Ovary (tissue), 9 donors: Measurements from ENCODE around the gene NKAPD1. TPM values are rescaled to one million over a fixed set of nuclear protein-coding genes. Genes with fewer than 3 reads are reported as not detected.

ENCODE experiments used
- DNase-seq, 5 donors: peaks; one replicate each; pipeline ENCODE4 v3.0.0-alpha.2; 2019 to 2020
- H3K27ac ChIP-seq, 2 donors: fragments of 200-600 bp; one replicate each; pipeline versions ENCODE4 v1.5.1 to v1.8.0; 2019 to 2022
- H3K27me3 ChIP-seq: fragments of 200-600 bp; one replicate; pipeline ENCODE4 v1.8.0; 2022
- H3K36me3 ChIP-seq: fragments of 200-600 bp; sonication (generic); one replicate; pipeline ENCODE4 v1.5.1; 2019
- H3K4me1 ChIP-seq: one replicate; pipeline ENCODE4 v1.8.1; 2013; ENCODE audit warnings: mild to moderate bottlenecking, moderate library complexity; ENCODE audit not compliant: insufficient read depth
- H3K4me3 ChIP-seq: fragments of 200-600 bp; sonication (generic); one replicate; pipeline ENCODE4 v1.5.1; 2017
- H3K9me3 ChIP-seq, 2 donors: fragments of 200-600 bp in 1 of 2; sonication (generic) in 1 of 2; one replicate each; pipeline versions ENCODE4 v1.5.1 to v1.8.1; 2013 to 2019; ENCODE audit warnings: mild to moderate bottlenecking in 1 of 2, moderate library complexity in 1 of 2
- EP300 ChIP-seq: sonication (generic); formaldehyde crosslinking; IDR thresholded peaks from one replicate; pipeline ENCODE4 v1.6.1; 2017; ENCODE audit warnings: antibody characterized with exemption
- POLR2A ChIP-seq: fragments of 450-650 bp; IDR thresholded peaks from one replicate; pipeline ENCODE4 v1.6.1; 2017; ENCODE audit warnings: antibody characterized with exemption, mild to moderate bottlenecking, moderate library complexity
- WGBS, 3 donors: extraction: QIAGEN DNeasy Blood & Tissue Kit in 1 of 3; methylation state at CpG; one replicate each; pipeline versions ENCODE4 v1.1.5 to v1.1.7; 2013 to 2017; 5-methylcytosine and 5-hydroxymethylcytosine counted together
- intact Hi-C, 4 donors: fragments of 100-400 bp; cut with DNase I; formaldehyde crosslinking; loops; one replicate each; pipeline versions ENCODE4 v1.11.0 to v1.15.1; 2022 to 2023
- polyA plus RNA-seq, 2 donors: library from polyadenylated mRNA; stranded (reverse); fragments of 200-250 nt in 1 of 2; fragments of 350-450 nt in 1 of 2; fragmentation: Illumina TruSeq in 1 of 2; extraction: RNeasy Lipid Tissue Mini Kit (QIAGEN cat#74804) in 1 of 2; gene quantifications; one replicate each; pipeline ENCODE4 v1.2.3, GENCODE V29; 2013 to 2014
- total RNA-seq, 7 donors: library from RNA; depleted of rRNA in 2 of 7; stranded (reverse); fragments of >200 nt in 2 of 7; fragmentation: NEBNext Ultra II Directional in 3 of 7; extraction: Animal tissue kit (Norgen Biotek cat#: 25700) in 3 of 7; gene quantifications; one replicate each; pipeline versions ENCODE4 v1.1.0 to v1.2.4, GENCODE V29; 2016 to 2023
- TF ChIP-seq, protein P1 (sequence below), 3 donors: fragments of 450-650 bp in 2 of 3; fragments of 200-600 bp in 1 of 3; IDR thresholded peaks; one replicate each; pipeline versions ENCODE4 v1.5.1 to v1.8.0; 2016 to 2022; ENCODE audit warnings: antibody characterized with exemption in 3 of 3, mild to moderate bottlenecking in 1 of 3
- donor health status: DM: no; HTN: no; CAD: no; lungs with moderate emphysema.
- donor health status: DM: no; HTN: no; CAD: no.
- donor health status: Bipolar disorder and iron deficiency.
- donor health status: DM: yes; HTN: yes; CAD: no.
- donor health status: DM: no; HTN: no; CAD: no.
- donor health status: DM: yes; HTN: yes; CAD: no.

Gene NKAPD1
- total and polyA plus RNA-seq, 9 donors: 11.4 to 48.2 (median 18.1) TPM

DNA sequence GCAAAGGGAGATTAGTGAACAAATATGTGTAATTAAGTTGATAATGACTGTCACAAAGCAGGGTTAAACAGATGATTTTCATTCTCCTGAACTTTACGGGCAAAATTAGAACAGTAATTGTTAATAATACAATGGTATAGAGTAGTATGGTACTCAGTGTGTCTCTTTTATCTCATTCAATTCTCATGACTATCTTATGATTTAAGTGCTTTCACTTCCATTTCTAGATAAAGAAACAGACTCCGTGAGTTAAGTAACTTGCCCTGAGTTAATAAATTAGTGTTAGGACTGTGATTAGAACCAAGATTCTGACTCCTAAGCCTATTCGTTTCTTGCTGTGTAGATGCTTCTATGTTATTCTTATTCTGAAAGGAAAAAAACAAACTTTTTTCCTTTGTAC lies 22.3 kb upstream of the NKAPD1 start:
- DNase-seq: no peak
- Histone ChIP-seq H3K4me1 (no peaks in the 10 kb centered on the region), H3K9me3 (no peaks in the 10 kb centered on the region), H3K27ac (no peak overlapping the region), H3K36me3 (no peaks in the 10 kb centered on the region), H3K27me3 (no peaks in the 10 kb centered on the region), H3K4me3 (no peak overlapping the region)
- intact Hi-C loops: no loop called here
- WGBS, 3 donors: 89 to 95% (median 90%) methylated on average over 3 of the region's 3 CpGs
- TF ChIP-seq, protein P1, sequence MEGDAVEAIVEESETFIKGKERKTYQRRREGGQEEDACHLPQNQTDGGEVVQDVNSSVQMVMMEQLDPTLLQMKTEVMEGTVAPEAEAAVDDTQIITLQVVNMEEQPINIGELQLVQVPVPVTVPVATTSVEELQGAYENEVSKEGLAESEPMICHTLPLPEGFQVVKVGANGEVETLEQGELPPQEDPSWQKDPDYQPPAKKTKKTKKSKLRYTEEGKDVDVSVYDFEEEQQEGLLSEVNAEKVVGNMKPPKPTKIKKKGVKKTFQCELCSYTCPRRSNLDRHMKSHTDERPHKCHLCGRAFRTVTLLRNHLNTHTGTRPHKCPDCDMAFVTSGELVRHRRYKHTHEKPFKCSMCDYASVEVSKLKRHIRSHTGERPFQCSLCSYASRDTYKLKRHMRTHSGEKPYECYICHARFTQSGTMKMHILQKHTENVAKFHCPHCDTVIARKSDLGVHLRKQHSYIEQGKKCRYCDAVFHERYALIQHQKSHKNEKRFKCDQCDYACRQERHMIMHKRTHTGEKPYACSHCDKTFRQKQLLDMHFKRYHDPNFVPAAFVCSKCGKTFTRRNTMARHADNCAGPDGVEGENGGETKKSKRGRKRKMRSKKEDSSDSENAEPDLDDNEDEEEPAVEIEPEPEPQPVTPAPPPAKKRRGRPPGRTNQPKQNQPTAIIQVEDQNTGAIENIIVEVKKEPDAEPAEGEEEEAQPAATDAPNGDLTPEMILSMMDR (IDR thresholded peaks at IDR 0.05): no peak
- TF ChIP-seq EP300: no peak
- TF ChIP-seq POLR2A: no peak

DNA sequence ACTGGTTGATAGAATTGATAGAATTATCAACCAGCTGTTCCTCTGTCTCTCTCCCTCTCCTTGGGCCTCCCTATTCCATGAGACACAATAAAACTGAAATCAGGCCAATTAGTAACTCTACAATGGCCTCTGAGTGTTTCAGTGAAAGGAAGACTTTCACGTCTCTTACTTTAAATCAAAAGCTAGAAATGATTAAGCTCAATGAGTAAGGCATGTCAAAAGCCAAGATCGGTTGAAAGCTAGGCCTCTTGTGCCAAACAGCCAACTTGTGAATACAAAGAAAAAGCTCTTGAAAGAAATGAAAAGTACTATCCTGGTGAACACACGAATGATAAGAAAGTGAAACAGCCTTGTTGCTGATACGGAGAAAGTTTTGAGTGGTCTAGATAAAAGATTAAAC lies 16.9 kb upstream of the NKAPD1 start:
- H3K9me3 ChIP-seq: no peaks in the 10 kb centered on the region
- TF ChIP-seq, protein P1 (IDR thresholded peaks at IDR 0.05): no peak
- TF ChIP-seq EP300: no peak
- no peak for TF ChIP-seq POLR2A
- H3K27me3 ChIP-seq: no peaks in the 10 kb centered on the region
- no peaks in the 10 kb centered on the region for H3K36me3 ChIP-seq
- no peak overlapping the region for H3K4me3 ChIP-seq
- DNase-seq: no peak
- intact Hi-C loops: no loop called here
- H3K27ac ChIP-seq: no peak overlapping the region
- H3K4me1 ChIP-seq: no peaks in the 10 kb centered on the region
- 90 to 92% (median 90%) methylated on average over 4 of the region's 4 CpGs for WGBS, 3 donors

DNA sequence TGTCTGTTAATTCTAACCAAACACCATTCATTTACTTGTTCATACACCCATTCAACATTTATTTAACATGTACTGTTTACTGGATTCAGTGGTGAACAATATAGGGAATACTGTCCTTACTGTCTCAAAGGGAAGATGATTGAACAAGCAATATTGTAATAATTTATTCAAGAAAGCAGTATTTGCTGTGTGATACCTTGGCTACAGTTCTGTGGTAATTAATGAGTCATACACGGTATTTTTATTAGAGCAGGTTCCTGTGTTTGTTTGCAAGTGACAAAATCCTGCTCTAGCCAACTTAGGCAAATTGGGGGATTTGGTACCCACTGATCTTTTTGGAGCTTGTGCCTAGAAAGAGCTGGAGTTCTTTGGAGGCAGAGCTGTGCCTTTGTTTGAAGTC lies 16.0 kb upstream of the NKAPD1 start:
- H3K27me3 ChIP-seq: no peaks in the 10 kb centered on the region
- H3K4me1 ChIP-seq: no peaks in the 10 kb centered on the region
- TF ChIP-seq POLR2A: no peak
- TF ChIP-seq, protein P1 (IDR thresholded peaks at IDR 0.05): no peak
- no peak for TF ChIP-seq EP300
- no peaks in the 10 kb centered on the region for H3K9me3 ChIP-seq
- intact Hi-C loops: no loop called here
- no peak overlapping the region for H3K27ac ChIP-seq
- no peak overlapping the region for H3K4me3 ChIP-seq
- no peak for DNase-seq
- H3K36me3 ChIP-seq: no peaks in the 10 kb centered on the region
- WGBS, 3 donors: 56 to 64% (median 61%) methylated on average over 1 of the region's 1 CpG

DNA sequence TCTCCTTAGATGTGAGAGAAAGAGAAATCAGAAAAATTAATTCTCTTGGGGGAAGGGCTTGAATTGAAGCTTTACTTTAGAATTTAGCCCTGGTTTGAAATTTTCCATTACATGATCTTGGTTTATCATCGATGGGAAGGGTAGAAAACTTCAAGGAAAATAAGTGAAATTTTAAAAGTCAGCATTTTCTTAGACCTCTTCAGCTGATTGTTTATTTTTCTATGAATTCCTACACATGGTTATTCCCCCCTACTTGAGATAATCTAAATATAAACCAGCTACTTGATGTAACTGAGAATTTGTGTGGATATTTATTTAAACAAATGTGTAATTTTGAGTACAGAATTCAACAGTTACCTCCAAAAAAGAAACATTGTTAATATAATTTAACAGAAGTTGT lies 11.2 kb upstream of the NKAPD1 start:
- TF ChIP-seq EP300 (no peak), POLR2A (no peak)
- TF ChIP-seq, protein P1 (IDR thresholded peaks at IDR 0.05): no peak
- H3K9me3 ChIP-seq: no peaks in the 10 kb centered on the region
- intact Hi-C loops: no loop called here
- H3K27ac ChIP-seq: no peak overlapping the region
- no peak for DNase-seq
- H3K4me1 ChIP-seq: no peaks in the 10 kb centered on the region
- H3K4me3 ChIP-seq: no peak overlapping the region
- 12 to 45% (median 15%) methylated on average over 1 of the region's 1 CpG for WGBS, 3 donors
- H3K36me3 ChIP-seq: no peaks in the 10 kb centered on the region
- no peaks in the 10 kb centered on the region for H3K27me3 ChIP-seq

DNA sequence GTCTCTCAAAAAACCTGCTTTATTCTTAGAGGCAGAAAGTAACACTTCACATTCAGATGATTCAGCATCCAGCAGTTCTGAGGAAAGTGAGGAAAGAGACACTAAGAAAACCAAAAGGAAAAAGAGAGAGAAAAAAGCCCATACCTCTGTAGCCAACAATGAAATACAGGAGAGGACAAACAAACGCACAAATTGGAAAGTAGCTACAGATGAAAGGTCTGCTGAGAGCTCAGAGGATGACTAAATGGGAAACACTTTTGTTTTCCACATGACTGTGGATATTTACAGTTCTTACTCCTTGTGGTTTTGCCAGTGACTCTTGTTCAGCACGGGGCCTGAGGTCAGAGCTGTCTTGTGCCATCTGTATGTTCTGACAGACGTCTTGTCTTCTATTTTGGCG lies 8.6 kb downstream of the NKAPD1 start:
- no peak for TF ChIP-seq EP300
- no peak for TF ChIP-seq POLR2A
- H3K27ac ChIP-seq: no peak overlapping the region
- H3K4me3 ChIP-seq: no peak overlapping the region
- H3K9me3 ChIP-seq: no peaks in the 10 kb centered on the region
- peaks cover 2% of the 10 kb centered on the region for H3K36me3 ChIP-seq
- DNase-seq: no peak
- intact Hi-C loops: loop anchor here in 1 of 4 donors (10.0 kb wide), 1 partner anchor 208 kb away; the partner anchor contains the start of genes ALG9, CFAP68 and FDXACB1
- 59 to 69% (median 60%) methylated on average over 4 of the region's 4 CpGs for WGBS, 3 donors
- H3K4me1 ChIP-seq: peaks cover 8% of the 10 kb centered on the region
- H3K27me3 ChIP-seq: no peaks in the 10 kb centered on the region
